ENCODE data around the gene HLCS. TPM values are rescaled to one million over a fixed set of nuclear protein-coding genes. Genes with fewer than 3 reads are reported as not detected.

Gene HLCS
- total and polyA plus RNA-seq, 2 of the 4 experiments (the other 2 are of a cell fraction), result 10.6 to 21.0 TPM

- Histone ChIP-seq H3K27me3 (ENCODE audit: control insufficient read depth, insufficient read depth, low read length) (no peaks in the 10 kb centered on the region), H3K14ac (replicated peaks; ENCODE audit: low read depth, low read length) (no peak overlapping the region), H3K27ac (ENCODE audit: insufficient read depth, low read length) (no peak overlapping the region), H2BK15ac (ENCODE audit: low read depth, low read length) (no peak overlapping the region), H3K36me3 (ENCODE audit: control insufficient read depth, insufficient read depth, low read length) (no peaks in the 10 kb centered on the region), H3K9ac (ENCODE audit: low read depth, low read length) (no peak overlapping the region), H3K18ac (ENCODE audit: low read depth, low read length) (no peak overlapping the region), H2BK120ac (ENCODE audit: low read depth, low read length) (no peak overlapping the region), H2BK20ac (ENCODE audit: low read depth, low read length) (no peak overlapping the region), H4K8ac (ENCODE audit: low read depth in 2 of 2, low read length in 2 of 2) (no peak overlapping the region), H3K4me2 (ENCODE audit: low read depth, low read length) (no peak overlapping the region), H3K9me1 (ENCODE audit: insufficient read depth, low read length) (peaks cover 17% of the 10 kb centered on the region), H2AFZ (replicated peaks; ENCODE audit: low read length, poor library complexity) (no peak overlapping the region), H3K4me1 (ENCODE audit: control insufficient read depth, insufficient read depth, low read length) (peaks cover 13% of the 10 kb centered on the region), H3K56ac (ENCODE audit: extremely low read depth, insufficient read depth, low read length) (no peak overlapping the region), H2AK9ac (replicated peaks; ENCODE audit: low read depth, low read length, poor library complexity) (no peak overlapping the region), H4K20me1 (ENCODE audit: insufficient read depth, low read length) (no peaks in the 10 kb centered on the region), H3K4ac (ENCODE audit: low read depth, low read length) (no peak overlapping the region), H4K5ac (ENCODE audit: low read depth, low read length) (no peak overlapping the region), H2AK5ac (ENCODE audit: low read depth, low read length) (no peak overlapping the region), H3K23ac (ENCODE audit: low read depth, low read length) (no peak overlapping the region), H3K4me3 (ENCODE audit: insufficient read depth, low read depth, low read length) (no peak overlapping the region), H3K79me1 (ENCODE audit: low read depth in 1 of 2, low read length in 2 of 2) (peaks cover 0 to 28% of the 10 kb centered on the region in 2 experiments; a peak in 1 of 4 replicates), H2BK5ac (ENCODE audit: low read depth, low read length, poor library complexity, severe bottlenecking) (no peak overlapping the region), H3K9me3 (ENCODE audit: control insufficient read depth, insufficient read depth, low read length) (no peaks in the 10 kb centered on the region), H4K91ac (ENCODE audit: insufficient read depth, low read depth, low read length) (no peak overlapping the region)
- no peak for DNase-seq
- CTCF ChIA-PET, result no interaction called here
- BruUV-seq (replicated peaks), result no TSS peak
- POLR2A ChIA-PET (ENCODE audit: unreplicated experiment), result no interaction called here
- dilution Hi-C loops (cut with HindIII; ENCODE audit: low sequenced_read_pairs, unreplicated experiment), result no loop called here
- intact Hi-C loops (cut with micrococcal nuclease), result no loop called here
- ATAC-seq (ENCODE audit: low read depth), result no peak
- no peak for TF ChIP-seq RCOR1 (IDR thresholded peaks at IDR 0.05; ENCODE audit: insufficient replicate concordance, low read length)
- TF ChIP-seq POLR2A (IDR thresholded peaks at IDR 0.05; ENCODE audit: low read depth, low read length), result no peak
- no peak for TF ChIP-seq RFX5 (IDR thresholded peaks at IDR 0.05; ENCODE audit: low read depth, low read length)
- TF ChIP-seq NFE2L2 (IDR thresholded peaks at IDR 0.05; ENCODE audit: low read depth, low read length), result no peak
- TF ChIP-seq, protein P1, sequence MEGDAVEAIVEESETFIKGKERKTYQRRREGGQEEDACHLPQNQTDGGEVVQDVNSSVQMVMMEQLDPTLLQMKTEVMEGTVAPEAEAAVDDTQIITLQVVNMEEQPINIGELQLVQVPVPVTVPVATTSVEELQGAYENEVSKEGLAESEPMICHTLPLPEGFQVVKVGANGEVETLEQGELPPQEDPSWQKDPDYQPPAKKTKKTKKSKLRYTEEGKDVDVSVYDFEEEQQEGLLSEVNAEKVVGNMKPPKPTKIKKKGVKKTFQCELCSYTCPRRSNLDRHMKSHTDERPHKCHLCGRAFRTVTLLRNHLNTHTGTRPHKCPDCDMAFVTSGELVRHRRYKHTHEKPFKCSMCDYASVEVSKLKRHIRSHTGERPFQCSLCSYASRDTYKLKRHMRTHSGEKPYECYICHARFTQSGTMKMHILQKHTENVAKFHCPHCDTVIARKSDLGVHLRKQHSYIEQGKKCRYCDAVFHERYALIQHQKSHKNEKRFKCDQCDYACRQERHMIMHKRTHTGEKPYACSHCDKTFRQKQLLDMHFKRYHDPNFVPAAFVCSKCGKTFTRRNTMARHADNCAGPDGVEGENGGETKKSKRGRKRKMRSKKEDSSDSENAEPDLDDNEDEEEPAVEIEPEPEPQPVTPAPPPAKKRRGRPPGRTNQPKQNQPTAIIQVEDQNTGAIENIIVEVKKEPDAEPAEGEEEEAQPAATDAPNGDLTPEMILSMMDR (conservative IDR thresholded peaks at IDR 0.05; ENCODE audit: low read depth, low read length), result no peak
- TF ChIP-seq USF2 (IDR thresholded peaks at IDR 0.05; ENCODE audit: low read depth, low read length), result no peak
- TF ChIP-seq SMC3 (IDR thresholded peaks at IDR 0.05; ENCODE audit: low read depth, low read length), result no peak
- no peak for TF ChIP-seq RAD21 (IDR thresholded peaks at IDR 0.05; ENCODE audit: low read length)
- TF ChIP-seq ELK1 (IDR thresholded peaks at IDR 0.05; ENCODE audit: borderline replicate concordance, low read depth, low read length), result no peak
- TF ChIP-seq CEBPB (IDR thresholded peaks at IDR 0.05; ENCODE audit: low read depth, low read length), result no peak
- no peak for TF ChIP-seq FOS (IDR thresholded peaks at IDR 0.05; ENCODE audit: low read depth, low read length)
- TF ChIP-seq MXI1 (IDR thresholded peaks at IDR 0.05; ENCODE audit: borderline replicate concordance, low read depth, low read length), result no peak
- no CpG with 5 or more reads among the region's 3 CpGs for WGBS, 2 experiments (ENCODE audit: extremely low coverage in 2 of 2, insufficient read length in 1 of 2)
- in situ Hi-C loops (cut with MboI; ENCODE audit: low sequenced_read_pairs), result no loop called here
Measured at GRCh38 chr21:36848730-36849274, 117.7 kb downstream of the HLCS start.

Data from IMR-90 (cell line).